ENCODE data around the gene CADPS2.

The CADPS2 gene

DNA sequence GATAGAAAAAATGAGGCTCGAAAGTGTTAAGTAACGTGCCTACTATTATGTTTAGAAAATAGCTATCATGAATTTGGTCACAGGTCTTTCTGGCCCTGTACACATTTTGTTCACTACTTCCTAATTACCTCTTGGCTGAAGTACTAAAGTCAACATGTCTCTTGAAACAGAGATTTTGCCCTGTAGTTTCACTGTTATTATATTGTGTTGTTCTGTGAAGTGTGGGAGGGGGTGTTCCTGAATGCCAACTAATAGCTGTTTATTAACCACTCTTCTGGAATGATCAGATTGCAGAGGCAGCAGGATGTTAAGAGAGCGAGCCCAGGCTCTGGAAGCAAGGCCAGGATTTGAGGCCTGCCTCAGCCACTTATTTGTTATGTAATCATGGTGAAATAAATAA, 259.5 kb downstream of the CADPS2 start:
- Histone ChIP-seq H3K4me1 (ENCODE audit: control insufficient read depth in 2 of 2, insufficient read depth in 1 of 2, low read depth in 1 of 2, low read length in 2 of 2) (no peaks in the 10 kb centered on the region), H2BK5ac (ENCODE audit: low read length) (no peak overlapping the region), H2BK12ac (ENCODE audit: low read length) (no peak overlapping the region), H3K4ac (ENCODE audit: low read length) (no peak overlapping the region), H3K36me3 (replicated peaks in 1 of 2; ENCODE audit: control insufficient read depth in 2 of 2, insufficient read depth in 2 of 2, low read length in 2 of 2) (no peaks in the 10 kb centered on the region), H2AFZ (ENCODE audit: low read length) (no peak overlapping the region), H4K91ac (ENCODE audit: low read depth, low read length, poor library complexity) (no peak overlapping the region), H3K14ac (ENCODE audit: low read length) (no peak overlapping the region), H3K4me2 (ENCODE audit: insufficient read depth, low read length, poor library complexity, severe bottlenecking) (no peak overlapping the region), H2BK15ac (ENCODE audit: low read length) (no peak overlapping the region), H2BK120ac (ENCODE audit: low read depth, low read length) (no peak overlapping the region), H2AK5ac (ENCODE audit: low read depth, low read length) (no peak overlapping the region), H3K18ac (ENCODE audit: low read length) (no peak overlapping the region), H3K27ac (replicated peaks; ENCODE audit: low read length) (no peak overlapping the region), H3K27me3 (ENCODE audit: control insufficient read depth in 3 of 3, insufficient read depth in 3 of 3, low read depth in 1 of 3, low read length in 3 of 3) (no peaks in the 10 kb centered on the region), H3K23ac (ENCODE audit: low read depth, low read length, poor library complexity) (no peak overlapping the region), H4K8ac (ENCODE audit: low read depth, low read length) (no peak overlapping the region), H3K4me3 (ENCODE audit: low read length in 2 of 2) (no peak overlapping the region), H3K9ac (ENCODE audit: low read depth, low read length, poor library complexity) (no peak overlapping the region), H3K79me1 (ENCODE audit: low read depth, low read length) (no peaks in the 10 kb centered on the region), H3K9me3 (replicated peaks in 1 of 2; ENCODE audit: control insufficient read depth in 2 of 2, insufficient read depth in 1 of 2, low read depth in 1 of 2, low read length in 2 of 2) (no peaks in the 10 kb centered on the region)
- WGBS, 2 donors (ENCODE audit: extremely low coverage in 2 of 2, insufficient read length in 2 of 2, insufficient replicate concordance in 1 of 2) = no CpG with 5 or more reads among the region's 3 CpGs
- DNase-seq (ENCODE audit: low spot score) = no peak

- Histone ChIP-seq H3K14ac (ENCODE audit: low read length) (no peak overlapping the region), H3K4me1 (ENCODE audit: control insufficient read depth in 2 of 2, insufficient read depth in 1 of 2, low read depth in 1 of 2, low read length in 2 of 2) (peaks cover 0 to 8% of the 10 kb centered on the region in 2 donors), H3K18ac (ENCODE audit: low read length) (no peak overlapping the region), H3K23ac (ENCODE audit: low read depth, low read length, poor library complexity) (no peak overlapping the region), H2BK5ac (ENCODE audit: low read length) (no peak overlapping the region), H3K9ac (ENCODE audit: low read depth, low read length, poor library complexity) (no peak overlapping the region), H3K36me3 (replicated peaks in 1 of 2; ENCODE audit: control insufficient read depth in 2 of 2, insufficient read depth in 2 of 2, low read length in 2 of 2) (no peaks in the 10 kb centered on the region), H2BK120ac (ENCODE audit: low read depth, low read length) (no peak overlapping the region), H2BK15ac (ENCODE audit: low read length) (no peak overlapping the region), H4K91ac (ENCODE audit: low read depth, low read length, poor library complexity) (no peak overlapping the region), H3K27ac (replicated peaks; ENCODE audit: low read length) (no peak overlapping the region), H3K79me1 (ENCODE audit: low read depth, low read length) (no peaks in the 10 kb centered on the region), H3K4ac (ENCODE audit: low read length) (no peak overlapping the region), H3K4me3 (ENCODE audit: low read length in 2 of 2) (no peak overlapping the region), H3K4me2 (ENCODE audit: insufficient read depth, low read length, poor library complexity, severe bottlenecking) (no peak overlapping the region), H2AK5ac (ENCODE audit: low read depth, low read length) (no peak overlapping the region), H2BK12ac (ENCODE audit: low read length) (no peak overlapping the region), H4K8ac (ENCODE audit: low read depth, low read length) (no peak overlapping the region), H3K27me3 (ENCODE audit: control insufficient read depth in 3 of 3, insufficient read depth in 3 of 3, low read depth in 1 of 3, low read length in 3 of 3) (no peaks in the 10 kb centered on the region), H2AFZ (ENCODE audit: low read length) (peak overlapping the region; percentile 45), H3K9me3 (replicated peaks in 1 of 2; ENCODE audit: control insufficient read depth in 2 of 2, insufficient read depth in 1 of 2, low read depth in 1 of 2, low read length in 2 of 2) (no peaks in the 10 kb centered on the region)
- DNase-seq (ENCODE audit: low spot score) = no peak
- WGBS, 2 donors (ENCODE audit: extremely low coverage in 2 of 2, insufficient read length in 2 of 2, insufficient replicate concordance in 1 of 2) = no CpG with 5 or more reads among the region's 1 CpG
Observed at GRCh38 chr7:122622682-122623081, 263.6 kb downstream of the CADPS2 start.

GRCh38 chr7:122619664-122620063, 266.6 kb downstream of the CADPS2 start:
- Histone ChIP-seq H3K27ac (replicated peaks; ENCODE audit: low read length) (no peak overlapping the region), H3K27me3 (ENCODE audit: control insufficient read depth in 3 of 3, insufficient read depth in 3 of 3, low read depth in 1 of 3, low read length in 3 of 3) (no peaks in the 10 kb centered on the region), H3K9ac (ENCODE audit: low read depth, low read length, poor library complexity) (no peak overlapping the region), H2AK5ac (ENCODE audit: low read depth, low read length) (no peak overlapping the region), H3K4me2 (ENCODE audit: insufficient read depth, low read length, poor library complexity, severe bottlenecking) (no peak overlapping the region), H3K36me3 (replicated peaks in 1 of 2; ENCODE audit: control insufficient read depth in 2 of 2, insufficient read depth in 2 of 2, low read length in 2 of 2) (no peaks in the 10 kb centered on the region), H4K8ac (ENCODE audit: low read depth, low read length) (no peak overlapping the region), H3K79me1 (ENCODE audit: low read depth, low read length) (no peaks in the 10 kb centered on the region), H2AFZ (ENCODE audit: low read length) (no peak overlapping the region), H3K9me3 (replicated peaks in 1 of 2; ENCODE audit: control insufficient read depth in 2 of 2, insufficient read depth in 1 of 2, low read depth in 1 of 2, low read length in 2 of 2) (no peaks in the 10 kb centered on the region), H3K23ac (ENCODE audit: low read depth, low read length, poor library complexity) (no peak overlapping the region), H3K4me1 (ENCODE audit: control insufficient read depth in 2 of 2, insufficient read depth in 1 of 2, low read depth in 1 of 2, low read length in 2 of 2) (peaks cover 0 to 8% of the 10 kb centered on the region in 2 donors), H3K4ac (ENCODE audit: low read length) (no peak overlapping the region), H2BK120ac (ENCODE audit: low read depth, low read length) (no peak overlapping the region), H2BK12ac (ENCODE audit: low read length) (no peak overlapping the region), H3K18ac (ENCODE audit: low read length) (no peak overlapping the region), H2BK15ac (ENCODE audit: low read length) (no peak overlapping the region), H4K91ac (ENCODE audit: low read depth, low read length, poor library complexity) (no peak overlapping the region), H3K14ac (ENCODE audit: low read length) (no peak overlapping the region), H2BK5ac (ENCODE audit: low read length) (no peak overlapping the region), H3K4me3 (ENCODE audit: low read length in 2 of 2) (no peak overlapping the region)
- no peak for DNase-seq (ENCODE audit: low spot score)
- WGBS, 2 donors (ENCODE audit: extremely low coverage in 2 of 2, insufficient read length in 2 of 2, insufficient replicate concordance in 1 of 2) = no CpG with 5 or more reads among the region's 2 CpGs

- no peak overlapping the region for H3K14ac ChIP-seq (ENCODE audit: low read length)
- H3K4me2 ChIP-seq (ENCODE audit: insufficient read depth, low read length, poor library complexity, severe bottlenecking) = no peak overlapping the region
- H3K4me3 ChIP-seq (ENCODE audit: low read length in 2 of 2) = no peak overlapping the region
- H3K18ac ChIP-seq (ENCODE audit: low read length) = no peak overlapping the region
- DNase-seq (ENCODE audit: low spot score) = no peak
- H2BK120ac ChIP-seq (ENCODE audit: low read depth, low read length) = no peak overlapping the region
- WGBS, 2 donors (ENCODE audit: extremely low coverage in 2 of 2, insufficient read length in 2 of 2, insufficient replicate concordance in 1 of 2) = no CpG with 5 or more reads among the region's 2 CpGs
- peaks cover 0 to 8% of the 10 kb centered on the region in 2 donors for H3K4me1 ChIP-seq (ENCODE audit: control insufficient read depth in 2 of 2, insufficient read depth in 1 of 2, low read depth in 1 of 2, low read length in 2 of 2)
- peaks cover 0 to 3% of the 10 kb centered on the region in 2 donors for H3K36me3 ChIP-seq (replicated peaks in 1 of 2; ENCODE audit: control insufficient read depth in 2 of 2, insufficient read depth in 2 of 2, low read length in 2 of 2)
- H2BK12ac ChIP-seq (ENCODE audit: low read length) = no peak overlapping the region
- H2AFZ ChIP-seq (ENCODE audit: low read length) = peak overlapping the region; percentile 74
- H2AK5ac ChIP-seq (ENCODE audit: low read depth, low read length) = no peak overlapping the region
- H4K91ac ChIP-seq (ENCODE audit: low read depth, low read length, poor library complexity) = no peak overlapping the region
- H3K27ac ChIP-seq (replicated peaks; ENCODE audit: low read length) = no peak overlapping the region
- no peaks in the 10 kb centered on the region for H3K27me3 ChIP-seq (ENCODE audit: control insufficient read depth in 3 of 3, insufficient read depth in 3 of 3, low read depth in 1 of 3, low read length in 3 of 3)
- no peak overlapping the region for H3K4ac ChIP-seq (ENCODE audit: low read length)
- no peak overlapping the region for H3K23ac ChIP-seq (ENCODE audit: low read depth, low read length, poor library complexity)
- H2BK15ac ChIP-seq (ENCODE audit: low read length) = no peak overlapping the region
- no peak overlapping the region for H2BK5ac ChIP-seq (ENCODE audit: low read length)
- no peaks in the 10 kb centered on the region for H3K79me1 ChIP-seq (ENCODE audit: low read depth, low read length)
- no peak overlapping the region for H4K8ac ChIP-seq (ENCODE audit: low read depth, low read length)
- no peaks in the 10 kb centered on the region for H3K9me3 ChIP-seq (replicated peaks in 1 of 2; ENCODE audit: control insufficient read depth in 2 of 2, insufficient read depth in 1 of 2, low read depth in 1 of 2, low read length in 2 of 2)
- no peak overlapping the region for H3K9ac ChIP-seq (ENCODE audit: low read depth, low read length, poor library complexity)
Observed at GRCh38 chr7:122618585-122619189, 267.6 kb downstream of the CADPS2 start.
